Hematopoietic multipotent progenitor cell (in vitro differentiated cells): ENCODE measurements around the gene GPX3. TPM values are rescaled to one million over a fixed set of nuclear protein-coding genes. Genes with fewer than 3 reads are reported as not detected.

Experiments
- DNase-seq, 3 donors: peaks; one replicate each; pipeline ENCODE4 v3.0.0-alpha.2; 2011 to 2015; ENCODE audit warnings: low read depth in 2 of 3, low spot score in 2 of 3
- total RNA-seq: library from RNA; depleted of rRNA; stranded (reverse); fragments of >200 nt; gene quantifications from one replicate; pipeline ENCODE4 v1.2.3, GENCODE V29; 2012

The GPX3 gene
- total RNA-seq, 1 donor = 0.54 TPM

DNA sequence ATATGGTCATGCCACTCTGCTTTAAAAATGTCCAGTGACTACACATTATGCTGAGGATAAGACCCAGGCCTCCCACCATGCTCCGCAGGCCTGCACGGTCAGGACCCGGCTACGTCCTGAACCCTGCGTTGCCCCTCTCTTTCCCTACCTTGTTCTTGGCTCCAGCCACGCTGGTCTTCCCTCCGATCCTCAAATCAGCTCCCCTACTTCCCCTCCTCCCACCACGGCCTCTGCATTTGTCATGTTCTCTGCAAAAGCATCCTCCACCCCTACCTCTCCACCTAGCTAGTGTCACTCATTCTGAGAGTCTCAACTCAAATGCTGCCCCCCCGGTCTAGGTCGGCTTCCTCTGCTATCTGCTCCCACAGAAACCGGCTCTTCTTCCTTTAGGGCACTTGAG is 11.2 kb downstream of the GPX3 start:
- no peak for DNase-seq

DNA sequence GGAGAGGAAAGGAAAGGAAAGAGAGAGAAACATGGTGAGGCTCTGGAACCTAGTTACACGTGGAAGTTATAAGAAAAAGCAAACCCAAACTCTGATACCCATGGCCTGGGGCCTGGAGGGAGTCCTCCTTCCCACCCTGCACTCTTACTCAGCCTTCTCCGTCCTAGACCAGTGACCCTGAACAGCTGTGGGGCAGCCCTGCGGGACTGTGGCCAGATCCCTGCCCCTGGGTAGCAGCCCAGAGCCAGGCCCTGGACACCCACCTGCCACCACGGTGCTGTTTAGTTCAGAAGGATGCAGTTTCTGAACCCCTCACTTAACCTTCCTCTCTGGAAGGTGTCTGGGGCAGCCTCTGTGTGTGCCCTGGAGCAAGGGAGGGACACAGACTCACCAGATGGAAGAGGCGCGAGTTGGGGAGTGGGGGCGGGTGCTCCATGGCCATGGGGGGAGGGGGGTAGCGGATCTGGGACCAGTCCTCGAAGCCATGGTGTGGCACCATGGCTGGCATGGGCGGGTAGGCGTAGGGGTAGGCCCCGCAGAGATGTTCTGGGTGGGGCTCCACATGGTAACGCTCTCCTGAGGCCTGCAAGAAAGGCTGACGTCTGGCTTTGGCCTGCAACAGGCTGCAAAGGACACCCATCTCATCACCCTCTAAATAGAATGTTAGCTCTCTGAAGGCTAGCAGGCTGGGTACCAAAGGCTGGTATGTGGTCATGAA is 13.0 kb downstream of the GPX3 start:
- DNase-seq = no peak

DNA sequence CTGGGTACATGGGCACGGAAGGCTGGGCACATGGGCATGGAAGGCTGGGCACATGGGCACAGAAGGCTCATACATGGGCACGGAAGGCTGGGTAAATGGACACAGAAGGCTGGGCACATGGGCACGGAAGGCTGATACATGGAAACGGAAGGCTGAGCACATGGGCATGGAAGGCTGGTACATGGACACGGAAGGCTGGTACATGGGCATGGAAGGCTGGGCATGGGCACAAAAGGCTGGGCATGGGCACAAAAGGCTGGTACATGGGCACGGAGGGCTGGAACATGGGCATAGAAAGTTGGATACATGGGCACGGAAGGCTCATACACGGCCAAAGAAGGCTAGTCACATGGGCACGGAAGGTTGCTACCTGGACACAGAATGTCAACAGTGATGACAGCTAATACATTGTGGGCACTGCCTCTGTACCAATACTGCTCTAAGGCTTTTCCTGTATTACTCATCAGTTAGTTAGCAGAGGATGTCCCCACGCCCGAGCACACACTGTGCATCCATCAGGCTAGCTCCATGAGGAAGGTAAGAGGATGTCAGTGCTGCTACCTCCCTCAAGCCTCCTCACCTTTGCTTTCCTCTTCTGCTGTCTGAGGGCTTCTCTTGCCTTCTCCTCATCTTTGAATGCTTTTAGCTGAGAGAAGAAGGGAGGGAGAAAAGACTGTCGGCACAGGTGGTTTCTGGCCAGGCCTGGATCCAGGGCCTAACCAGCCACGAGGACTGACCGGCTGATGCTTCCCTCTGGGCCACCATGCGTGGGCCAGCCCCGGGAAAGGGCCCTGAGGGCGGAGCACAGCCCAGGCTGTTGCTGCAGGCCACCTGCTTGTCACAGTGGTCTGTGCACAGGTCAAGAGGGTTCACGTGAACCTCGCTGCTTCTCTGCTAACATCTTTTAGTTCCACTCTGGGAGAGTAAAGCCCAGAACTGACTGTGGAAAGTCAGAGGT is 14.3 kb downstream of the GPX3 start:
- no peak for DNase-seq

DNA sequence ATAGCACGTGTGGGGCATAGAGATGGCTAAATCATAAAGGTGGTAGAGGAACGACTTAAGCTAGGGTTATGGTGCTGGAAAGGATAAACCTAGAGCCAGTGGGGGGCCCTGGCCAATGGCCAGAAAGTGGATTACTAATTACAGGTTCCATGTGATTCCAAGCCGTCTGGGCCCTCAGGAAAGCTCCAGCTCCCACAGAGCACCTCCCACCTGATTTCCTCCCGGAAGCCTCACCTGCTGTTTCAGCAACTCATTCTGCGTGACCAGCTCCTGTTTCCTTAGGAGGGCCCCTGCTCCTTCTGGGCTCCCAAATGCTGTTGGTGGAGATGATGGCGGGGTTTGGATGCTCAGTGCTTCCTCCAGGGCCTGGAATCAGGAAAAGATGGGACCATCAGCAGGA is 16.2 kb downstream of the GPX3 start:
- no peak for DNase-seq

DNA sequence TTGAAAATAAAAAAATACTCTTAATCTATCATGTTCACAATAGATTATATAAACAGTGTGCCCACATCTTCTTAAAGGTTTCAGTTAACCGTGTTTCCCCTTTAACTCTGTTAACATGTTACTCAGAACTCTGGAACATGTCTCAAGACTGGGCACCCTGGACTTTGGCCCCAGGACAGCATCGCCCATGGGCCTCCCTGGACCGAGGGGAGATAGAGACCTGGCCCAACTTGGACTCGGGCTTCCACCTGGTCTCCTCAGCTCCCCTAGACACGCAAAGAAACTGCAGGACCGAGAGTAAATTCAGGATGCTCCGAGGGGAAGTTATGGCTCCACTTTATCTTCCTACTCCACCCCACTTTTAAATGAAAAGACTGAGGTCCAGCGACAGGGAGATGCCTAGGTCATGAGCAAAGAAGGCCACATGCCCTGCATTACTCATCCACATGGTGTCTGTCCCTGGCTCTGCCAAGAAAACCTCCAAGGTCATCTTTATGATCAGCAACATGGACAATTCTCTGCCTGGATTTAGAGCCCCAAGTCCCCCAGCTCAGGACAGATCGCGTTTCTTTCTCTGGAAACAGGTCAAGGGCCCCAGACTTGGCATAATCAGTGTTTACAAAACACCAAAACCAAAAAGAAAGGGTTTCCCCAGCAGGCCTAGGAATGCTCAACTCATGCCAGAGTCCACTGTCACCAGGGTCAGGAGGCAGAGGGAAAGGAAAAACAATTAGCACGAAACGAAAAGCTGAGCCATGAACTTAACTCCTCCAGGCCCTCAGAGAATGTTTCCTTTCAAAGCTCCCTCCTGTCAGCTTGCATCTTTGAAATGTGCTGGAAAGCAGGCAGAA is 17.4 kb downstream of the GPX3 start:
- no peak for DNase-seq

DNA sequence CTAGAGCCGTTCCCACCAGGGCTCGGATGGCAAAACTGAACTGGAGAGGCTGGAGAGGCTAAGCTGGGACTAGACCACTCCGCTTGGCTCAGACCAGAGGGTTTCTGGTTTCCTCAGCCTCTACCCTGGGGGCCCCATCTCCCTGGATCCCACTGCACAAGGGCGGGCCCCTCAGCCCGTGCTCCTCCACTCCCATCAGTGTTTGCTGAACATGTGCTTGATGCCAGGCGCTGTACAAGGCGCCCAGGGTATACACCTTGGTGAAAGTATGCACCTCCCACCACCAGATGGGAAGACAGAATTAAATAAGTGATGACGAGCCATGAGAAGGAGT is 18.0 kb downstream of the GPX3 start:
- DNase-seq = no peak

DNA sequence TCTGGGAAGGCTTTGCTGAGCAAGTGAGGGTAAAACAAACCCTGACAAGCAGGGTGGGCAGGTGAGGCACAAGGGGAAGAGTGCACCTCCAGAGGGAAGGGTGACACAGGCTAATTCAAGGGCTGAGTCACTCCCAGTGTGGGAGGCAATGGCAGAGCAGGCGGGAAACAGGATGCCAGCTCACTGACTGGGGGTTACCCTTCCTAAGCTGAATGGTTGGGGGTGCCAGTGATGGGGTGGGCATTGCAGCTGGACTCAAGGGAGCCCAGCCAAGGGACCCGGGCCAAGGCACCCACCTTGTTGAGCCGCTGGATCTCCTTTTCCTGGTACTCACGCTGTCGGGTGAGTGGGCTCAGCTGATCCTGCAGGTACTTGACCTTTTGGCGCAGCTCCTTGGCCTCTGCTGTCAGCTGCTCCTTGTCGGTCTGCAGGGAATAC is 18.4 kb downstream of the GPX3 start:
- no peak for DNase-seq

DNA sequence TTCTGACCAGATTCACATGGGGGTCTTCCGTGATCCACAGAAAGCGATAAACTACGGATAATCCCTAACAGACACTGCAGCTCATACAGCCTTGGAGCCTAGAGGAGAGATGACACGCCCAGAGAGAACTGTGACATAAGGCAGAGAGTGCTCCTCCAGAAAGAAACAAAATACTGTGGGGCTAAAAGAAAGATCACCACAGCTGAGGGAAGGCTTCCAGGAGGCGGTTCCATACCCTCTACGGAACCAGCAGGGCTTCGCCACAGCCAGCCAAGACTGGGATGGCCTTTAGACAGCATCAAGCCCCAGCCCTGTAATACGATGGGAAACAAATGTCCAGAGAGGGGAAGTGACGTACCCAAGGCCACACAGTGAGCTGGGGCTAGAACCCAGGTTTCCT is 19.3 kb downstream of the GPX3 start:
- no peak for DNase-seq

DNA sequence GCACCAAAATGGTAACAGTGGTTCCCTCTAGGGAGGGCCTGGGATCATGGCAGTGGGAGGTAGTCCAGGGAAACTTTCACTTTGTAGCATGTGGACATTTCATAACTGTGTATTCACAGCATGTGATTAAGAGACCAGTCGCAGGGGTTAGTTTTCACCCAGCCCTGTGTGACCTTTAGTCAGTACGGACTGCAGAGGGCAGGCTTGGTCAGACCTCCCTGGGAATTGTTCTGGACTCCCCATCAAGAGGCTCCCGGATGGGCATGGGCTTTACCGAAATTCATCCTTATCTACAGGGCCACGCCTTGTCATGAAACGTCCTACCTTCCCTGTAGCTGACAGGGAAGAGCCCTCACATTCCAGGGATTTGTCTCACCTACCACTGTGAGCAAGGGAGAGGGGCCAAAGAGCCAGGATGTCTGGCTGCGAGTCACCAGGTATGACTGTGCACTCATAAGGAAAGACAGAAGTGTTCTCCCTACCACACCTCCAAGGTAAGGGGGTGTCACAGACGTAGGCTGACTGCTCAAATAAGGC is 19.9 kb downstream of the GPX3 start:
- DNase-seq = no peak

DNA sequence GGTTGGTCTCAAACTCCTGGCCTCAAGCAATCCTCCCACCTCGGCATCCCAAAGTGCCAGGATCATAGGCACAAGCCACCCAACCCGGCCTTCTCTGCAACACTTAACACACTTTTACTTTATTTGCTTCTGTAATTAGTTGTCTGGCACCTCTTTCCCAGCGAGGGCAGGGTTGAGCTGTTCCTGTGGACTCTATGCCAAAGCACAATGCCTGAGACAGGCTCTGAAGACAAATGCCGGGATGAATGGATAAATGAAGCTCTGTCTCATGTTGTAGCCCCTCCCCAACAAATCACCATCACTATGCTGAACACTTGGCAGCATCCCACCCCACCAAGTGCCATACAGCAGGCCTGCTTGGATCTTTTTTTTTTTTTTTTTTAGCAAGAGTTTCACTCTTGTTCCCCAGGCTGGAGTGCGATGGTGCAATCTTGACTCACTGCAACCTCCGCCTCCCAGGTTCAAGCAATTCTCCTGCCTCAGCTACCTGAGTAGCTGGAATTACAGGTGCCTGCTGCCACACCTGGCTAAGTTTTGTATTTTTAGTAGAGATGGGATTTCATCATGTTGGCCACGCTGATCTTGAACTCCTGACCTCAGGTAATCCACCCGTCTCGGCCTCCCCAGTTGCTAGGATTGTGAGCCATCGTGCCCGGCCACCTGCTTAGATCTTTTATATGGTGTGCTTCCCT is 21.3 kb downstream of the GPX3 start:
- DNase-seq = no peak

DNA sequence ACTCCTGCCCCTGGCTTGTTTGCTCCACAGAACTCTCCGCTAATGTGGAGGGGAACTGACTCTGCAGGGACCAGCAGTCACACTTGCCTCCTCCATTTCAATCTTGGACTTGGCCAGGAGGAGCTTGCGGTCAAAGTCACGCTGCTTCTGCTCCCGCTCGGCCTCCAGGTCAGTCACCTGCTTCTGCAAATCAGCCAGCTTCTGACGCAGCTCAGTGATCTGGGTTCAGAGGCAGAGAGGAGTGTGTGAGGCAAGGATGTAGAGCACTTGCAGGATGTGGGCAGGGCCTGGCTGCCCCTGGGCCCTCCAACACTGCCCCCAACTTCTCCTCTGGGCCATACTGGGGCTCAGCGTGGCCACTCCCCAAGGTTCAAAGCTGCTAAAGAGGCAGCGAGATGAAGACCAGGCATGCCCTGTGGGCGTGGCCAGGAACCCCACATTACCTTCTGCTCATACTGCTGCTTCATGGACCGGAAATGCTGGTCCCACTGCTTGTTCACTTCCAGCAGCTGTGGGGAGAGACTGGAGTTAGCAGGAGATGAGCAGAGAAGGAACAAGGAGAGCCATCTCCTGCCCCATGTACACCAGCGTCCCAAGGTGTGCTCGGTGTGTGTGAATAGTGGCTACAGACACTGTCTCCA is 22.2 kb downstream of the GPX3 start:
- no peak for DNase-seq

DNA sequence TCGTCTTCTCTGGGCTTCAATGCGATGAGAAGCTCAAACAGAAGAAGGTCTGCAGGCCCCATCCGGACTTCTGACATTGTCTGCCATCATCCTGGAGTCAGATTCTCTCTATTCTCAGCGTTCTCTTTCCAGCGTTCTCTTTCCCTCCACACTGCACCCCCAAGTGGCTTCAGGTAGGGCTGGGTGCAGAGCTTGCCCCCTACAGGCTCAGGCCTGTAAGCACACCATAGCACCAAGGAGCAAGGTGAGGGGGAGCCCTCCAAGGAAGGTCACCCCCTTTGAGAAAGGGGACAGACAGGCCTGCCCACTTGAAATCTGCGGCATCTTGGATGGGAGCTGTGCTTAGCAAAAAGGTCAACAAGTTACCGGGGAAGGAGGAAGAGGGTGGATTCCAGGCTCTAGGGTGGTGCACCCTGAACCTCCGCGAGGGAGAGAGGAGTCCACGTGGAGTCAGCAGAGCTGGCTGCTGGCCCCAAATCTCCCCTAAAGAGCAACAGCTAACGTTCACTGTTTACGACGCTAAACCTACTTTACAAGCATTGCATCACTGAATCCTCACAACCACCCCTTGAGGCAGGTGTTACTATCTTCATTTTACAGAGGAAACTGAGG is 27.5 kb downstream of the GPX3 start:
- DNase-seq = peak in 2 of 3 donors; percentile 29 to 52

DNA sequence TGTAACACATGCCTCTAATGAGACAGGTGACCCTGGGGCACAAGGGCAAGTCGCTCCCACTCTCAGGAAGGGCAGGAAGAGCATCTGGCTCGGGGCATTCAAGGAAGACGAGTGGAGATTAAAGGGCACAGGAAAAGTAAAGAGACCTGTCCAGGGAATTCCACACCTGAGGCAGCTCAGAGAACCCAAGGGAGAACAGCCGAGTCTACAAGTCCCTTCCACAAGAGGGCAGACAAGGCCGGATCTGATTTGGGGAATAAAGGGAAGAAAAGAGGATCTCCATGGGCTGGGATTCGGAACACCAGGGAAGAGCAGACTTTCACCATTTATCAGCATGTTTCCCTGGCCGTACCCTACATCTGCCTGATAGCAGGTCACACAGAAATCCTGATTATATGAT is 28.1 kb downstream of the GPX3 start:
- DNase-seq = no peak

DNA sequence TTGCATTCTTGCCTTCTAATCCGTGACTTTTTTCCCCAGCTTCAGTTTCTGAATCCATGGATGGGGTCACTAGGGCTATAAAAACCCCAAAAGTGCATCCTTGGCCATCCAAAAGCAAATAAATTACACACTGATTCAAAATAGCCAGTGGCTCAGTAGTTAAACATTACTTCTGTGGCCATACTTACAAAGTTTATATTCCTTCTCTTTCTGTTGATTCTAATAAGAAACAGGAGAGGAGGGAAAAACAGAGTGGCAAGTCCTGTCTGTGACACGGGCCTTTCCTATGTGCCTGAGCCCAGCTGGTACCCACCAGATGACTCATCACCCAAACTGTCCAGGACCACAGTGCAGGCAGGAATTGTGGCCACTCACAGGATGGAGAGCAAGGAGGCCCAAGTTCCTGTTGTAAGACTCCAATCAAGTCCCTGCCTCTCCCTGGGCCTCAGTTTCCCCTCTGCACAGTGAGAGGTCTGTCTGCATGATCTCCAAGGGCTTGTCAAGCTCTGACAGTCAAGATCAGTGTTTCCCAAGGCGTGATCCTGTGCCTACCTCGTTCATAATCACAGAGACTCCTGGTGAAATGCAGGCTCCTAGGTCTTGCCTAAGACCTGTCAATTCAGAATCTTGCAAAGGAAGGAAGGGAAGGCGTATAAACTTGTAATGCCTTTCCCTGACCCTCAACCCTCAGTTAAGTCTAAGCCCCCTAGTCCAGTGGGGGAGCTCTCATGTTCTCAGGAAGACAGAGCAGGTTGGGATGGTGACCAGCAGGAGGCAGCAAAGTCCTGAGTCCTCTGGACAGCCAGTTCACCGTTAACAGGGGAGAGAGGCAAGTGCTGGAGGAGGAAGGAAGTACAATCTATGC is 30.9 kb downstream of the GPX3 start:
- peak; percentile 41 to 93 (median 78) for DNase-seq

DNA sequence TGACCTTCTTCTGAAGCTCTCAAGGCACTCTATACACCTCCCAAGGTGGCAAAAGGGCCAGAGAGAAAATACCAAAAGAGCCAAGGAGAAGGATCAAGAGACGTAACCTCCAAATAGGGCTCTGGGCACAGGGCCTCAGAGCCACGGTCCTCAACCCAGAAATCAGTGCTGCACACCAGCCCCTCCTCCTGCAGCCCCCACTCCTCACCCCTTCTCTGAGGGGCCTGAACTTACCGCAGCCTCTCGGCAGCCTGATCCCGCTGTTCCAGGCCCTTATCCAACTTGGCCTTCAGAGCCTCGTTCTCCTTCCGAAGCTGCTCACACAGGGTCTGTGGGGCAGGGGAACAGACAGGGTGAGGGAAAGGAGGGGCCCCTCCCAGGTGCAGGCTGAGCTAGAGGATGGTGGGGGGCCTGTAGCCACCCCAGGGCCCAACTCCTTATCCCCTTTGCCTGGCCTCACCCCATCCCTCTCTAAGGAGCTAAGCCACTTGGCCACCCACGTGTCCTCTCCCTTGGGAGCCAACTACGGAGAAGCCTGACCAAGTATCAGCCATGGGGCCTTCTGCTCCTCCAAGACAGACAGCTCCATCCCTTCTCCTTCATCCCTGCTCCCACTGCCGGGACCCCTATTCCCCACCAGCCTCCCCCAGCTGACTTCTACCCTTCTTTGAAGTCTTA is 31.7 kb downstream of the GPX3 start:
- no peak for DNase-seq

DNA sequence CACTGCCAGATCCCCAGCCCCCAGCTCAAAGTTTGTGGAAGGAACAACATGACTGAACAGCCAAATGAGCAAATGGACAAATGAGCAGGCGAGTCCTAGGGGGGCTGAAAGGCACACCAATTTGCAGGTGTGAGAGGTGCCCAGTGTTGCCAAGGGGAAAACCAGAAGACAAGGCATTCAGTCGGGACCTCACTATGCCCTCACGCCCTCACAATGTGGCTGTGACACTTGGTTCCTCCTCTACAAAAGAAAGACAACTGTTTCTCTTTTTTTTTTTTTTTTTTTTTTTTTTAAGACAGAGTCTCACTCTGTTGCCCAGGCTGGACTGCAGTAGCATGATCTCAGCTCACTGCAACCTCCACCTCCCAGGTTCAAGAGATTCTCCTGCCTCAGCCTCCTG is 32.4 kb downstream of the GPX3 start:
- no peak for DNase-seq

DNA sequence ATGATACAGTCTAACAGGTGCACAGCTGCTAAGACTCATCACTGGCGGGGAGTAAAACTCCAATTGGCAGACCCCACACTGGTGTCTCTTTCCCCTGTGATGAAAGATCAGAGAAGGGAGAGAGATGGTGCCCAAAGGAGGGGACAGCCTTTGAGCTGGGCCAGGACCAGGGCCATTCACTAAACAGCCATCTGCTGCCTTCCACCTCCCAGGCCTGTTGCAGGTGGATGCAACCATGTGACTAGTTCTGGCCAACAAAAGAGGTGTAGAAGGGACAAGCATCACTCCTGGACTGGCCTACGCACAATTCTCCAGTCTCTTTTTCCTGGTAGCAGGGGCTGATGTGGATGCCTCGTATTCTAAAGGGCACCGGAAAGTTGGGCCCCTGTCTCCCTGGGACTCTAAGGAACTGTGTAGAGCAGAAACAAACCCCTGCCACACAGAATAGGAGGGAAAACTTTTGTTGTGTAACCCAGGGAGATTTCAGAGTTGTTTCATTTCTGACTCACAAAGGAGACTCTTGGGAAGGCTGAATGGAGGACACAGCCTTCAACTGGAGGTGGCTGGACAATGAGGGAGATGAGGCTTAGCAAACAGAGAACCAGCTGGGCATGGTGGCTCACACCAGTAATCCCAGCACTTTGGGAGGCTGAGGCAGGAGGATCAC is 33.5 kb downstream of the GPX3 start:
- no peak for DNase-seq
